ENCODE data around the gene VSTM5.

GRCh38 chr11:93842461-93842860, 8.0 kb downstream of the VSTM5 start:
- no peak for TF ChIP-seq CTCF (IDR thresholded peaks at IDR 0.05)
- TF ChIP-seq POLR2A (IDR thresholded peaks at IDR 0.05) = no peak

Data from adrenal gland (tissue), 5 donors.